CD14-positive monocyte (primary cell): ENCODE data around the gene QKI. TPM values are rescaled to one million over a fixed set of nuclear protein-coding genes. Genes with fewer than 3 reads are reported as not detected.

Experiments
- DNase-seq, 3 donors: peaks; one replicate each; pipeline ENCODE4 v3.0.0-alpha.2; 2011 to 2022
- H2AFZ ChIP-seq: 2 replicates; pipeline ENCODE4 v1.6.0; 2012; ENCODE audit warnings: mild to moderate bottlenecking, low read depth, low read length, inconsistent platforms; ENCODE audit not compliant: insufficient read depth, poor library complexity, severe bottlenecking
- H3K27ac ChIP-seq, 2 donors: 1 replicate in 1 of 2; 2 replicates in 1 of 2; pipeline ENCODE4 v1.5.1; 2012 to 2013; ENCODE audit warnings: low read length in 2 of 2, control low read depth in 1 of 2, inconsistent platforms in 1 of 2, low read depth in 1 of 2, mild to moderate bottlenecking in 1 of 2
- H3K27me3 ChIP-seq, 2 donors: one replicate each; pipeline versions ENCODE4 v1.6.0 to v1.6.1; 2011 to 2013; ENCODE audit warnings: low read length in 2 of 2; ENCODE audit not compliant: control insufficient read depth in 2 of 2, insufficient read depth in 2 of 2
- H3K36me3 ChIP-seq, 2 donors: replicated peaks in 1 of 2; 1 replicate in 1 of 2; 2 replicates in 1 of 2; pipeline versions ENCODE4 v1.5.1 to v1.6.1; 2012 to 2013; ENCODE audit warnings: low read length in 2 of 2, control low read depth in 1 of 2, inconsistent platforms in 1 of 2, mild to moderate bottlenecking in 1 of 2; ENCODE audit not compliant: insufficient read depth in 2 of 2, control insufficient read depth in 1 of 2
- H3K4me1 ChIP-seq, 2 donors: 1 replicate in 1 of 2; 2 replicates in 1 of 2; pipeline versions ENCODE4 v1.5.1 to v1.6.1; 2012 to 2013; ENCODE audit warnings: low read length in 2 of 2, control low read depth in 1 of 2, inconsistent platforms in 1 of 2, mild to moderate bottlenecking in 1 of 2, moderate library complexity in 1 of 2; ENCODE audit not compliant: insufficient read depth in 2 of 2, control insufficient read depth in 1 of 2
- H3K4me2 ChIP-seq: replicated peaks from 2 replicates; pipeline ENCODE3; 2012; ENCODE audit warnings: low read length, moderate library complexity, mild to moderate bottlenecking; ENCODE audit not compliant: poor library complexity, severe bottlenecking; ENCODE audit errors: extremely low read depth
- H3K4me3 ChIP-seq, 3 experiments: fragments of 200-600 bp in 1 of 3; sonication (generic) in 1 of 3; replicated peaks in 1 of 3; 1 replicate in 2 of 3; 2 replicates in 1 of 3; pipeline ENCODE4 v1.5.1; 2011 to 2013; ENCODE audit warnings: low read length in 3 of 3, mild to moderate bottlenecking in 3 of 3, control low read depth in 2 of 3, low read depth in 2 of 3, inconsistent platforms in 1 of 3, moderate library complexity in 1 of 3
- H3K79me2 ChIP-seq: 2 replicates; pipeline ENCODE4 v1.6.0; 2012; ENCODE audit warnings: mild to moderate bottlenecking, control low read depth, inconsistent platforms, low read length, moderate library complexity; ENCODE audit not compliant: insufficient read depth
- H3K9ac ChIP-seq: 2 replicates; pipeline ENCODE4 v1.6.0; 2017; ENCODE audit warnings: low read length, mild to moderate bottlenecking; ENCODE audit not compliant: insufficient read depth, poor library complexity, severe bottlenecking
- H3K9me3 ChIP-seq, 2 donors: replicated peaks in 1 of 2; 1 replicate in 1 of 2; 2 replicates in 1 of 2; pipeline versions ENCODE4 v1.5.1 to v1.6.1; 2012 to 2013; ENCODE audit warnings: low read length in 2 of 2, control low read depth in 1 of 2; ENCODE audit not compliant: control insufficient read depth in 1 of 2, insufficient read depth in 1 of 2
- H4K20me1 ChIP-seq: 2 replicates; pipeline ENCODE4 v1.6.0; 2012; ENCODE audit warnings: mild to moderate bottlenecking, low read length, control low read depth, moderate library complexity; ENCODE audit not compliant: insufficient read depth
- H3K27ac Mint-ChIP-seq, 7 donors: one replicate each; pipeline ENCODE4 v1.8.0; 2020; ENCODE audit warnings: mild to moderate bottlenecking in 7 of 7, mixed read lengths in 7 of 7, moderate library complexity in 6 of 7, inconsistent platforms in 2 of 7
- H3K27me3 Mint-ChIP-seq, 3 donors: one replicate each; pipeline ENCODE4 v1.8.0; 2021 to 2022; ENCODE audit warnings: low read depth in 3 of 3, mild to moderate bottlenecking in 3 of 3, mixed read lengths in 3 of 3, moderate library complexity in 3 of 3, inconsistent platforms in 1 of 3
- H3K36me3 Mint-ChIP-seq, 2 donors: one replicate each; pipeline ENCODE4 v1.8.0; 2020; ENCODE audit warnings: mixed read lengths in 2 of 2, inconsistent platforms in 1 of 2, mild to moderate bottlenecking in 1 of 2
- H3K4me1 Mint-ChIP-seq: one replicate; pipeline ENCODE4 v1.8.0; 2020; ENCODE audit warnings: mild to moderate bottlenecking, mixed read lengths
- H3K4me3 Mint-ChIP-seq, 2 donors: one replicate each; pipeline ENCODE4 v1.8.0; 2020; ENCODE audit warnings: mild to moderate bottlenecking in 2 of 2, mixed read lengths in 2 of 2, moderate library complexity in 1 of 2
- H3K9me3 Mint-ChIP-seq, 7 donors: one replicate each; pipeline ENCODE4 v1.8.0; 2020 to 2022; ENCODE audit warnings: mixed read lengths in 7 of 7, mild to moderate bottlenecking in 6 of 7, moderate library complexity in 6 of 7, inconsistent platforms in 2 of 7
- CTCF ChIP-seq: fragments of 200-600 bp; IDR thresholded peaks from one replicate; pipeline ENCODE4 v1.8.0; 2022; ENCODE audit warnings: antibody characterized with exemption, mild to moderate bottlenecking
- WGBS: methylation state at CpG from one replicate; pipeline ENCODE4 v1.1.5; 2013; ENCODE audit warnings: missing lambda C conversion rate; ENCODE audit not compliant: insufficient coverage; 5-methylcytosine and 5-hydroxymethylcytosine counted together
- intact Hi-C, 2 donors: fragments of 100-400 bp; cut with micrococcal nuclease; formaldehyde crosslinking; loops; one replicate each; pipeline versions ENCODE4 v1.15.0 to v1.15.1; 2023
- polyA plus RNA-seq, 3 donors: library from polyadenylated mRNA; depleted of rRNA in 1 of 3; unstranded in 2 of 3; stranded (reverse) in 1 of 3; fragments of 300-500 nt in 2 of 3; fragments of >200 nt in 1 of 3; fragmentation: Illumina TruSeq in 2 of 3; gene quantifications; 1 replicate in 2 of 3; 2 replicates in 1 of 3; pipeline ENCODE4 v1.2.3, GENCODE V29; 2012 to 2021

The QKI gene
- polyA plus RNA-seq, 3 donors = 24.3 to 154 (median 71.8) TPM

GRCh38 chr6:163417595-163417994, 3.1 kb downstream of the QKI start:
- Mint-ChIP-seq H3K4me3 (peak overlapping the region; percentile 85 to 97), H3K4me1 (peaks cover 50% of the 10 kb centered on the region), H3K27ac (peak overlapping the region in 4 of 7 donors; percentile 33 to 96 (median 57)), H3K36me3 (peaks cover 2 to 15% of the 10 kb centered on the region in 2 donors), H3K27me3 (peaks cover 0 to 3% (median 0%) of the 10 kb centered on the region in 3 donors), H3K9me3 (peaks cover 0 to 3% (median 0%) of the 10 kb centered on the region in 7 donors)
- Histone ChIP-seq H3K9me3 (no peaks in the 10 kb centered on the region), H3K4me2 (peak overlapping the region; percentile 78), H3K79me2 (peaks cover 76% of the 10 kb centered on the region), H3K9ac (peak overlapping the region; percentile 99), H3K27ac (peak overlapping the region in 1 of 2 donors; percentile 97), H3K4me1 (peaks cover 23 to 51% of the 10 kb centered on the region in 2 donors), H4K20me1 (peaks cover 75% of the 10 kb centered on the region), H3K36me3 (peaks cover 0 to 6% of the 10 kb centered on the region in 2 donors), H3K4me3 (peak overlapping the region; percentile 77 to 98 (median 97)), H2AFZ (no peak overlapping the region), H3K27me3 (no peaks in the 10 kb centered on the region)
- no peak for TF ChIP-seq CTCF
- intact Hi-C loops = no loop called here
- no peak for DNase-seq
- 0% methylated on average over 1 of the region's 4 CpGs for WGBS

DNA sequence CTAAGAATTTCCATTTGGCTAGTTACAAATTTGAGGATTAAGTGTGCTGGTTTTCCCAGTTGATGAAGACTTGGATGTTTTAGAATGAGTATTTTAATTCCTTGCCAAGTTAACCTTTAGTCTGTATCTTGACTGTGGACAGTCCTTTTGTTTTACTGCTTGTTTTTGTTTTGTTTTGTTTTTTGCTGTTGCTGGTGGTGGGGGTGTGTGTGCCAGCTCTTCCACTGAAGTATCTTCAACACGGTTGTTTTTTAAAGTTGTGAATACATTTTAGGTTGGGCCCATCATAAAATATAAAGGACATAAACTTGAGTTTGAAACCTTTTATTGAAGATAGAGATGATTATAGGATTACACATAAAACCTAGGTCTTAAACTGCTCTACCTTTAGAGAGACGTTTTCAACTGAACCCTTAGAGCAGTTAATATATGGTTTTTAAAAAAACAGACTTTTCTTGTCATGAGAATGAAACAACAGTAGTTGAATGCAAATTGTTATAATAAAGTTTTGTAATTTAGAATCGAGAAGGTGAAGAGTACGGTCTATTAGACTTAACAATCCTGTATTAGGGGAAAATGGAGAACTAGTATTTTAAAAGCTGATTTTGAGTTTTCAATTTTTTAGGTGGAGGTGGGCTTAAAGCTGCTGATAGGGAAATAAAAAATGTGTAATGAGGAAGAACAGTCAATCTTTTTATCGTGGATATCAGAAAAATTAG, 4.0 kb downstream of the QKI start:
- H3K4me2 ChIP-seq = peak overlapping the region; percentile 78
- H3K4me1 Mint-ChIP-seq = peaks cover 57% of the 10 kb centered on the region
- no peak for TF ChIP-seq CTCF
- peaks cover 0 to 3% (median 0%) of the 10 kb centered on the region in 7 donors for H3K9me3 Mint-ChIP-seq
- peak overlapping the region in 1 of 2 donors; percentile 12 for H3K27ac ChIP-seq
- H3K9me3 ChIP-seq = no peaks in the 10 kb centered on the region
- peak overlapping the region in 5 of 7 donors; percentile 0 to 80 (median 74) for H3K27ac Mint-ChIP-seq
- H3K36me3 ChIP-seq = peaks cover 0 to 6% of the 10 kb centered on the region in 2 donors
- no peak overlapping the region for H2AFZ ChIP-seq
- 93% methylated on average over 2 of the region's 5 CpGs for WGBS
- no peak overlapping the region for H3K9ac ChIP-seq
- H3K27me3 ChIP-seq = no peaks in the 10 kb centered on the region
- no peak for DNase-seq
- H3K36me3 Mint-ChIP-seq = peaks cover 2 to 17% of the 10 kb centered on the region in 2 donors
- peaks cover 85% of the 10 kb centered on the region for H3K79me2 ChIP-seq
- H3K27me3 Mint-ChIP-seq = peaks cover 0 to 3% (median 0%) of the 10 kb centered on the region in 3 donors
- peak overlapping the region; percentile 72 to 82 for H3K4me3 Mint-ChIP-seq
- peaks cover 83% of the 10 kb centered on the region for H4K20me1 ChIP-seq
- intact Hi-C loops = no loop called here
- peak overlapping the region in 2 of 3 experiments; percentile 97 to 98 for H3K4me3 ChIP-seq
- peaks cover 31 to 59% of the 10 kb centered on the region in 2 donors for H3K4me1 ChIP-seq
